Amygdala (tissue), 56 donors: ENCODE measurements around the gene RRP1.
A peak's percentile ranks its signal among the peaks of the same experiment; 100 is the strongest.

ENCODE experiments used
- DNase-seq, 56 donors: peaks; one replicate each; lab custom pipeline; 2025; lab: John Stamatoyannopoulos, UW

Gene RRP1, protein sequence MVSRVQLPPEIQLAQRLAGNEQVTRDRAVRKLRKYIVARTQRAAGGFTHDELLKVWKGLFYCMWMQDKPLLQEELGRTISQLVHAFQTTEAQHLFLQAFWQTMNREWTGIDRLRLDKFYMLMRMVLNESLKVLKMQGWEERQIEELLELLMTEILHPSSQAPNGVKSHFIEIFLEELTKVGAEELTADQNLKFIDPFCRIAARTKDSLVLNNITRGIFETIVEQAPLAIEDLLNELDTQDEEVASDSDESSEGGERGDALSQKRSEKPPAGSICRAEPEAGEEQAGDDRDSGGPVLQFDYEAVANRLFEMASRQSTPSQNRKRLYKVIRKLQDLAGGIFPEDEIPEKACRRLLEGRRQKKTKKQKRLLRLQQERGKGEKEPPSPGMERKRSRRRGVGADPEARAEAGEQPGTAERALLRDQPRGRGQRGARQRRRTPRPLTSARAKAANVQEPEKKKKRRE

DNA sequence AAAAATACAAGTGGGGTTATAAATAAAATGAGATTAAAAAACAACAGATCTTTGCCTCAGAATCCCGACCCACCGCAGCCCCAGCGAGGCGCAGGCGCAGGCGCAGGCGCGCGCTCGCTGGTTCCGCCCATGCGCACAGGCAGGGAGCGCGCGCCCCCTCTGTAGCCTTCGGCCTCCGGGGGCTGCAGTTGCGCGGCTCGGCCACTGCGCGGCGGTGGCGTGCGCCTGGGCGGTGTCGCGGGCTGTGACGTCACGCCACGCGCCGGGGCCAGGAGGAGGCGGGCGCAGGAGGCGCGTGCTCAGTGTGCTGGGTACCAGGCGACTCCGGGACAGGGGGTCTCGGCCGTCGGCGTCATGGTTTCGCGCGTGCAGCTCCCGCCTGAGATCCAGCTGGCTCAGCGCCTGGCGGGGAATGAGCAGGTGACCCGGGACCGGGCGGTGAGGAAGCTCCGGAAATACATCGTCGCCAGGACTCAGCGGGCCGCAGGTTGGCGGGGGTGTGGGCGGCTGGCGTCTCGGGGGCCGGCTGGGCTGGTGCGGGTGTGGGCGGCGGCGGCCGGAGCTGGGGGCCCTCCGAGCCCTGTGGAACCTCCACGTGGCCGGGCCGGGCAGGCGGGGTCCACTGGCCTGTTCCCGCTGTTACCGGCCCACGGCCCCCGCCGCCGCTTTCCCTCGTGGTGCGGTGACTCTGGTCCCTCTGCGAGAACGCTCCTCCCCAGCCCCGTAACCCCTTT, at the start of gene RRP1:
RRP1 (plus strand) TSS at position 302 of the 734 bp plus-strand sequence; CDS start at position 355, 53 bp downstream.
- peak; percentile 24 to 95 (median 81) for DNase-seq

DNA sequence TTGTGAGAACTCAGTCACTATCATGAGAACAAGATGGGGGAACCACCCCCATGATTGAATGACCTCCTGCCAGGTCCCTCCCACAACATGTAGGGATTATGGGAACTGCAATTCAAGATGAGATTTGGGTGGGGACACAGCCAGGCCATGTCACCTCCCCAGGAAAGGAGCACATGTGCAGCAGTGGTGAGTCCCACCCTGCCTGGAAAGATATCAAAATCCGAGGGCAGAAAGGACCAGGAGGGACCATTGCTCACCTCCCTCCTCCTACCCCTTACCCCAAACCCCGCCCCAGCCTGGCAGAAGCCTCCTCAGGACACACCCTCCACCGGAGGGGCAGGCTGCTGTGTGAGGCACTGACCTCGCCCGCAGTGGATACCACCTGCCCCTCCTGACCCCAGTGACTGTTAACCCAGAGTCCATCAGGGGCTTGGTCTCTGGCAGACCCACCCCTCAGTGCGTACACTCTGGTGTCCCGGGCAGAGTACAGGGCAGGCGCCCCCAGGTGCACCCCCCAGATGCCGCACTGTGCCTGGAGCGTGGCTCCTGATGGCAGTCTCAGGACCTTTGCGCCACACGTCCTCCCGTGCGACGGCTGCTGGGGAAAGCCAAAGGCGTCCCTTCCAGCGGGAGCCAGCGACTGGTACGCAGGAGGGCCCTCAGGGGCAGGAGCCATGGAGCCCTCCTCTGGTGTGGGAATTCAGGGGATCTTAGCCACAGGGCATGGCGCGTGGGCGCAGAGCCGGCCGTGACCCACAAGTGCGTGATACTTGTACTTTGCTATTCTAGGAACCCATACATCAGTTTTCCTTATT, 49.5 kb upstream of the RRP1 start:
- peak in 1 of 56 donors; percentile 15 for DNase-seq

DNA sequence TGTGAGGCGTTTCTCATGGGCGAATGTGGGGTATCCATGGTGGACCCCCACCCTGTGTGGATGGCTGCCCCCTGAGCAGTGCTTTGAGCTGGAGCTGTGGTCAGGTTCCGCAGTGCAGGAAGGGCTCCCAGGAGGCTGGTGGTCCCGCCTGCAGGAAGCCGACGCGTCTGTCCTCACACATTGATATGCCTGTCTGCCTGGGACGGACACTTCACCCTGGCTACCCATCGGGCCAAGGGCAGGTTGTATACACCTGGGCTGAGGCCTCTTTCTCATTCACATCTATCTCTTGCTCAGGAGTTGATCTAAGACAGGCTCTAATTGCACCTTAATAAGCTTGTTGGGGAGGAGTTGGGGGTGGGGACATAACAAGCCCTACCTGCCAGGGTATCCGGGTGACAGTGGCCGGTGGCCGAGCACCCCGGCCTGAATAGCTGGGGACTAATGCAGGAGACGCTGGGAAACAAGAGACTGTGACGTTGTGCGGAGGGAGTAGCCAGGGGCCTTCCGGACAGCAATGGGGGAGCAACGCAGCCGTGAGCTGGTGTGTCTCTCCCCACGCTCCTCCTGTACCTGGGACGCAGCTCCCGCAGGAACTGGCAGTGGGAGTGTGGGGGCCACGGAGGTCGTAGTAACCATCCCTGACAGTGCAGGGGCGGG, 48.8 kb upstream of the RRP1 start:
- peak in 43 of 56 donors; percentile 15 to 84 (median 59) for DNase-seq

DNA sequence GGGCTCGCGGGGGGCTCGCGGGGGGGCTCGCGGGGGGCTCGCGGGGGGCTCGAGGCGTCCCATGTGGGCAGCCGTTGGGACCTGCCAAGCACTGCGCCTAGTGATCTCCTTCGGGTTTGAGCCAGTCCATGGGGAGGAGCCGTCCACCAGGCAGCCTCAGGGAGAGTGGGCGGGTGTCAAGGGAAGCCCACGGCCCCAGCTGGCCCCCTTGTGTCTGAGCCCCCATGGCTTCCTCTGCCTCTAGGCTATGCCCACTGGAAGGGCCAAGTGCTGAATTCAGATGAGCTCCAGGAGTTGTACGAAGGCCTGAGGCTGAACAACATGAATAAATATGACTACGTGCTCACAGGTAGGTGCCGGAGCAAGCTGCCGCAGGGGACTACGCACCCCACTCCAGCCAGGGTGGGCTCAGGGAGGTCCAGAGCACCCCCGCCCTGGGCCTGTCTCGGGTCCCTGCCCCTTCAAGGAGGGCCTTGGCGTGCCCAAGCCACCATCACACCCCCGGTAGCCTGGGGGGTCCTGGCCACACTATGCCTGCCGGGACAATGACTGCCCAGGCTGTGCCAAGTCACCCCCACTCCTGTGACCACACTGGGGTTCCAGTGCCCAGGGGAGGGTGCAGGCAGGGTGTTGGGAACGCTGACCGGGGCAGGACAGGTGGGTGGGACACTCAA, 47.8 kb upstream of the RRP1 start:
- no peak for DNase-seq

DNA sequence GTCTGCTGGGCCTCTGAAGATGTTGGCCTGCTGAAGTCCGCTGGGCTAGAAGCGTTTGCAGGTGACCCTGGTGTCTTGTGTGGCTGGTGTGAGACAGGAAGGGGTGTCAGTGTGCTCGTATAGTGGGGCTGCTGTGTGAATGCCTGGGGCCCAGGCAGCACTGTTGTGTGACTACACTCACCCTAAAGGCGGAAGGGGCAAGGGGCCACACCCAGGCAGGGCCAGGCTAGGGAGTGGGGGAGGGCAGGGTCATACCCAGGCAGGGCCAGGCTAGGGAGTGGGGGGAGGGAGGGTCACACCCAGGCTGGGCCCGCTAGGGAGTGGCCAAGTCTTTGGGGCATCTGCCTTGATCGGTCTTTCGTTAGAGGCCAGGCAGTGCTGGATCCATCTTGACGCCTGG, 45.4 kb upstream of the RRP1 start:
- no peak for DNase-seq

DNA sequence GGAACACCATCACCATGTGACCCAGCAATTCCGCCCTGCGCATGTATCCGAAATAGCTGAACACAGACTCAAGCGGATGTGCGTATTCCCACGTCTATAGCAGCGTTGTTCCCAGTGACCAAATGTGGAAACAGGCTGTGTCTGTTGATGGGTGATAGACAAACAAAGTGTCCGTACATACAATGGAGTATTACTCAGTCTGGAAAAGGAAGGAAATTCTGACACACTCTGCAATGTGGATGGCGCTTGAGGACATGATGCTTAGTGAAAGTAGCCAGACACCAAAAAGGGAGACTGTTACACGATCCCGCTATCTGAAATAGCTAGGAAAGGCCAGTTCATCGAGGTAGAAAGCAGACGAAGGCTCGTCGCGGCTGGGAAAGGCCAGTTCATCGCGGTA, 44.7 kb upstream of the RRP1 start:
- no peak for DNase-seq

DNA sequence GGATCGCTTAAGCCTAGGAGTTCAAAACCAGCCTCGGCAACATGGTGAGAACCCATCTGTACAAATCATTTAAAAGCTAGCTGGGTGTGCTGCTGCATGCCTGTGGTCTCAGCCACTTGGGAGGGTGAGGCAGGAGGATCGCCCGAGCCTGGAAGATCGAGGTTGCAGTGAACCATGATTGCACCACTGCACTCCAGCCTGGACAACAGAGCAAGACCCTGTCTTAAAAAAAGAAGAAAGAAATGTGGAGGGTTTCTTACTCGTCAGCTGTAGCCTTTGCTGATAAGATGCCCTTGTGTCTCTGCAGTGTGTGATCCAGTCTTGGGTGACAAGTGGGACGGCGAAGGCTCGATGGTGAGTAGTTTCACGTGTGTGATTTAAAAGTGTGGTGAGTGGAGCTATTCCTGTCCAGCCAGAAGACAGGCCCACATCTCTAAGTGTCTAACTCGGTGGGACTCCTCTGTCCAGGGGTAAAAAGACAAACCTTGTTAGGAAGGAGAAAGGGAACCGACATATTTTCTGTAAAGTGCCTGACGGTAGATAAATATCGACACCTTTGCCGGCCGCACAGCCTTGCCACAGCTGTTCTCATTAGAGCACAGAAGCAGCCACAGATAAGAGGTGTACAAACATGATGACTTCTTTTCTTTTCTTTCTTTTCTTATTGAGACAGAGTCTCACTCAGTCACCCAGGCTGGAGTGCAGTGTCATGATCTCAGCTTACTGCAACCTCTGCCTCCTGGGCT, 43.4 kb upstream of the RRP1 start:
- no peak for DNase-seq

DNA sequence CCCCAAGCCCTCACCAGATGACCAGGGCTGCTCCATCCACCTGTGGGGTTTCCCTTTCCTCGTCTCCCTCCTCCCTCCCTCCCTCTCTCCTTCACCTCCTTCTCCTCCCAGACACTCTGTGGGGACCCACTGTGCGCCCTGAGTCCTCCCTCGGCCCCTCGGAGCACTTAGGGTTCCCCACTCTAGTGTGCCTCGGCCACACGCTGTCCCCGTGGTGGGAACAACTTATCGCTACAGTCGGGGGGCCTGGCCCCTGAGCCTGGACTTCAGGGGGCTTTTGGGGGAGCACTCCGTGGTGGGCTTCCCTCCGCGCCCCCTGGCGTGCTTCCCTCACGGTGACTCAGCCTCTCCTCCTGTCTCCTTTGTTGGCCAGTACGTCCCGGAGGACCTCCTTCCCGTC, 40.8 kb upstream of the RRP1 start:
- no peak for DNase-seq

DNA sequence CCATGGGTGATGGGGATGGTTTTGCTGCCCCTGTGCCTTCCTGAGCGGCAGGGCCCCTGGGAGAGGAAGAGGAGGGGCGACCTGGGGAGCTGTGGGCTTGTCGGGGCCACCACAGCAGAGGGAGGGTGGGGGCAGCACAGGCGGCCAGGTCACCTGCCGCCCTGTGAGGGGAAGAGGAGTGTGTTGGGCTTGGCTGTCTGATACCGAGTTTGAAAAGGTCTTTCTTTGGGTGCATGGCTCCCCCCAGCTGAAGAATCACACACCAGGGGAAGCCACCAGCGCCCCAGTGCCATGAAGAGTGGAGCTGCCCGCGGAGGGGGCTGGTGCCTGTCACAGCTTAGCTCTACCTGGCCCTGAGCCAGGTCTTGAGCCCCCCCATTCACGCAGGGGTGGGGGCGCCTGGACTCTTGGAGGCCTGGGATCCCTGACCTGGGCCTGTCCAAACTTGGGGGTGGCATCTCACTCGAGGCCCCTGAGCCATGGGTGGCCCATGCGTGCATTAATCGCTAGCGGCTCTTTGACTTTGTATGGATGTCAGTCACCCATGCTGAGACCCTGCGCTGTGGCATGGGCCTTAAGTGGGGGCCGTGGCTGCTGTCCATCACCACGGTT, 39.6 kb upstream of the RRP1 start:
- DNase-seq = no peak

DNA sequence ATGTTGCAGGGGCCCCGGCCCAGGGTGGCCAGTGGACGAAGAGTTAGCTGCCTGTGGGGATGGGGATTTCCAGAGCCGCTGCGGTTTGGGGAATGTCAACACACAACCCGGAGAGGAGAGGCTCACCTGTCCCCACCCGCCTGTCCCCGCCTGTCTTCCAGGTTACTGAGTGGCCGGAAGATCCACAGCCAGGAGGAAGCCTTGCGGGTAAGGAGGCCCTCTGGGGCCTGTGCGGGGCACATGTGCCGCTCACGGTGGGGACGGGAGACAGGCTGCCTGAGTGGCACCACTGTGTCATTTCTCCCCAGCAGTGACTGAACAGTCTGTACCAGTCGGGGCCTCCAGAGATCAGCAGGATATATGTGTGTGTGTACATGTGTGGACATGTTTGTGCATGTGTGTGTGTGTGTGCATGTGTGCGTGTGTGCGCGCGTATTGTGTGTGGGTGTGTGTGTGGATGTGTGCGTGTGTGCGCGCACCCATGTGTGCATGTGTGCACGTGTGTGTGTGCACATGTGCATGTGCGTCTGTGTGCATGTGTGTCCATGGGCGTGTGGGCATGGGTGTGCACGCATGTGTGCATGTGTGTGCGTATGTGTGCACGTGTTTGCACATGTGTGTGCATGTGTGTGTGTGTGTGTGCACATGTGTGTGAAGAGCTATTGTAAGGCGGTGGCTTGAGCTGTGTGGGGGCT, 38.9 kb upstream of the RRP1 start:
- DNase-seq = no peak

DNA sequence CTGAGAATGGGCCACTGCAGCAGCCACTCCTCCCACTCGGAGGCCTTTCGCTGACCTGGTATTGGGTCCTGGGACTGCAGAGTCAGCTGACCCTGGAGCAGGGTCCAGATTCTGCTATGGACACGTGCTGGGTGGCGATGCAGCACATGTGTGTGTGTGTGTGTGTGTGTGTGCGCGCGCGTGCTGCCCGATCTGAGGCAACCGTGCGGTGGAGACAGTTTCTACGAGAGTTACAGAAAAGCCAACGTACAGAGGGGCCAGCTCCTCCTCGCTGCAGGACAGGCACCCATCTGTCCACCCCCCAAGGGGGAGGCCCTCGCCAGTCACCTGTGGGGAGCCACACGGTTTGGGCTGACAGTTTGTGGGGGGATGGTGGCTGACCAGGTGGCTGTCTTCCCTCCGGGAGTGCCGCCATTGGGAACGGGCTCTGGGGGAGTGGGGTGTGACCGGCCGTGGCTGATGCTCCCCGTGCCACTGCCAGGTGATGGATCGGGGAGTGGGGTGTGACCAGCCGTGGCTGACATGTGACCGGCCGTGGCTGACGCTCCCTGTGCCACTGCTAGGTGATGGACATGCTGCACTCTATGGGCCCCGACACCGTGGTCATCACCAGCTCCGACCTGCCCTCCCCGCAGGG, 37.3 kb upstream of the RRP1 start:
- no peak for DNase-seq

DNA sequence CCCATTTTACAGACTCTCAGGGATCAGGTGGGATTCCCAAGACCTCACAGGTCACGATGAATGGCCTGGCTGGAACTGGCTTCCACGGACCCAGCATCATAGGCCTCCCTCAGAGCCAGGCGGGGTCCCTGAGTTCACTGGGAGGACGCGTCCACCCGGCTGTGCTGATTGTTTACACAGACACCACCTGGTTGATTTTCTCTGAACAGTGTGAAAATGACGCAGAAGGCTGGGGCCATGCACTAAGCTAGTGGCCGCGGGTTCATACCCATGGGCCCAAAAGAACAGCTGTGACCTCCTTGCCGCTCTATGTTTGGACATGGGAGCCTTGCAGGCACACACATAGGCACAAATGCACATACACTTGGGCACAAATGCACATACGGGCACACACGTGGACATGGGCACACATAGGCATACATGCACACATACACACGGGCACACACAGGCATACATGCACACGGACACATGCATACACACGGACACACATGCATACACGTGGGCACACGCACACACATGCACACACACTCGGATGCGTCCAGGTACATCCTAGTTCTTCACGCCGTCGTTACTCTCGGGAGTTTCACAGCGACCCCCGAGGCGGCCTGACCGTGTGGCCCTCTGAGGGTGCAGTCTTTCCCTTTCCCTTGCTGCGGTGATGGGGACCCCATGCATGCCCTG, 36.5 kb upstream of the RRP1 start:
- DNase-seq = no peak

DNA sequence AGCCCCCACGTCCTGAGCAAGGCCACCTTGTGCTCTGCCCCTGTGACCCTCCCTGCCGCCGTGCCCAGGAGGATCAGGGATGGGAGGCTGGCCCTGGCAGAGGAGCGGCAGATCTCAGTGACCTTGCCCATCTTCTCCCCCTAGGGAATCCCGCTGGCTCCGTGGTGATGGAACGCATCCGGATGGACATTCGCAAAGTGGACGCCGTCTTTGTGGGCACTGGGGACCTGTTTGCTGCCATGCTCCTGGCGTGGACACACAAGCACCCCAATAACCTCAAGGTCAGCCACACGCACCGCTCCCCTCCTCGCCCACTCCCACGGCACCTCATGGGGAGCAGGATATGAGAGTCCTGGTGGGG, 36.0 kb upstream of the RRP1 start:
- no peak for DNase-seq

DNA sequence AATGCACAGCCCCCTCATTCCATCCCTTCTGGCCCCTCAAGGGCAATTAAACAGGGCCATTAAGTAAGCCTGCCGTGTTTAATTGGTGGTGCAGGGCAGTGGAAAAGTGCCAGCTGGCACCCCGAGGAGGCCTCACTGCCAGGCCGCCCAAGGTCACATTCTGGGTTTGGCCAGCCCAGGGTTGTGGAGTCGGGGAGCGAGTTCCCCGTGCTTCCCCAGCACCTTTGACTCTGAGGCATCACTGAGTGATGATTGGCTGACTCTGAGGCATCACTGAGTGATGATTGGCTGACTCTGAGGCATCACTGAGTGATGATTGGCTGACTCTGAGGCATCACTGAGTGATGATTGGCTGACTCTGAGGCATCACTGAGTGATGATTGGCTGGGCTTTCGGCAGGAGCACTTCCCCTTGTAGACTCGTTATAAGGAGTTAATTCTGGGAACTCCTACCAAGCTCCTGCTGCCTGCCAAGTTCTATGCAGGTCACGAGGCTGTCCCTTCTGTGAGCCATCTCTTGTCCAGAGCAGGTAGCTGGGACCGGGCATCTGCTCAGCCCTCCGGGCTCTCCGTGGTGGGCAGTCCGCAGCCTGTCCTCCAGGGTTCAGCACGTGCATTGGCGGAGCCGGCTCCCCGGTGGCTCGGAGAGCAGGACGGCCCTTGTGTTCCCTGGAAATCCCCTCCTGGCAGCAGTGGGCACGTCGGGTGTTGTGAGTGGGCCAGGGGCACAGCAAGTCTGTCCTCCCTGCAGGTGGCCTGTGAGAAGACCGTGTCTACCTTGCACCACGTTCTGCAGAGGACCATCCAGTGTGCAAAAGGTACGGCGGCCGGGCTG, 34.2 kb upstream of the RRP1 start:
- DNase-seq = peak in 11 of 56 donors; percentile 10 to 68 (median 30)

DNA sequence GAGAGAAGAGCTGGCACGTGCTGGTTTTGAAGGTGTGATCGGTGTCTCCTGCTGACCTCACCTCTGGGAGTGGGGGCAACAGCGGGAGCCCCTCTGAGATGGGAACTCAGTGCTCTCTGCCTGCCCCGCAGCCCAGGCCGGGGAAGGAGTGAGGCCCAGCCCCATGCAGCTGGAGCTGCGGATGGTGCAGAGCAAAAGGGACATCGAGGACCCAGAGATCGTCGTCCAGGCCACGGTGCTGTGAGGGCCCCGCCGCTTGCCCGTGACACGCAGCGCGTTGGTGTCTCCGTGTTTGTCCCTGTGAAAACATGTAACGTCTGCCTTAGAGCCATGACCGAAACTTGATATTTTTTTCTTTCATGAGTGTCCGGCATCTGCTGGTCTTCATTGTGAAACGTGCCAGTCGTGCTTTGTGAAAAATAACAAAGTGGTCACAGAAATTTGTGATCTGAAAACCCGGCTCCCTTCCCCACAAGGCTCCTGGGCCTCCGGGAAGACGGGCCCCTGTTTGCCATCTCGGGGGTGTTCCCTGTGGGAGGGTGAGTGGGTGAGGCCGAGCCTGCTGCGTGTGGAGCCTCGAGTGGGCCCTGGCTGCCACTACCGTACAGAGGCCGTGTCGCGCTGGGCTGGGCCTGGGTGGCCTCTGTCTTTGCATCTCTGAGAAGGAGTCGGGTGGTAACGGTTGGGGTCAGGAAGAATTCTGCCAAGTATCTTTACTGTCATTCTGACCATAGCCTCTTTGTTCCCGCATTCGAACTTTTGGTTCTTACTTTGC, 33.4 kb upstream of the RRP1 start:
- no peak for DNase-seq
